Endothelial cell of umbilical vein (primary cell): Measurements from ENCODE around the gene CPVL. TPM values are rescaled to one million over a fixed set of nuclear protein-coding genes. Genes with fewer than 3 reads are reported as not detected.

ENCODE experiments used
- BruUV-seq: library from RNA; stranded (reverse); fragments of 400-500 nt; replicated peaks from 2 replicates; lab custom pipeline; 2021; lab: Mats Ljungman, UMichigan
- CTCF ChIA-PET: fragments of 300-600, 350-600 bp; sonication (Branson Sonifier 250); formaldehyde crosslinking; loops from one replicate; lab custom pipeline; 2021; ENCODE audit warnings: antibody characterized with exemption, inconsistent platforms; lab: Charles Lee
- POLR2A ChIA-PET: fragments of 300-600, 350-600 bp; sonication (Branson Sonifier 250); formaldehyde crosslinking; loops from one replicate; lab custom pipeline; 2021; ENCODE audit warnings: antibody characterized with exemption, inconsistent platforms; lab: Charles Lee
- DNase-seq: peaks from one replicate; pipeline ENCODE4 v3.0.0-alpha.2; 2011; ENCODE audit warnings: low read depth, low spot score
- FAIRE-seq: peaks from 2 replicates; lab custom pipeline; 2011; peaks lifted over from hg19 to GRCh38; lab: Jason Lieb, UNC
- H2AFZ ChIP-seq: 2 replicates; pipeline ENCODE4 v1.6.0; 2012; ENCODE audit warnings: low read depth, low read length, control low read depth, inconsistent platforms
- H3K27ac ChIP-seq: 2 replicates; pipeline ENCODE4 v1.5.1; 2011; ENCODE audit warnings: low read depth, mild to moderate bottlenecking, control low read depth, low read length, moderate library complexity; ENCODE audit not compliant: insufficient read depth
- H3K27me3 ChIP-seq, 2 experiments: 2 replicates each; pipeline versions ENCODE4 v1.6.0 to v1.6.1; 2011; ENCODE audit warnings: low read length in 2 of 2, mixed read lengths in 1 of 2; ENCODE audit not compliant: control insufficient read depth in 2 of 2, insufficient read depth in 2 of 2
- H3K36me3 ChIP-seq, 2 experiments: 2 replicates in 1 of 2; 3 replicates in 1 of 2; pipeline ENCODE4 v1.5.1; 2011; ENCODE audit warnings: low read length in 2 of 2, mild to moderate bottlenecking in 1 of 2, moderate library complexity in 1 of 2; ENCODE audit not compliant: control insufficient read depth in 2 of 2, insufficient read depth in 2 of 2; ENCODE audit errors: extremely low read depth in 1 of 2
- H3K4me1 ChIP-seq: 3 replicates; pipeline ENCODE4 v1.5.1; 2011; ENCODE audit warnings: mild to moderate bottlenecking, low read length; ENCODE audit not compliant: control insufficient read depth, insufficient read depth; ENCODE audit errors: extremely low read depth
- H3K4me2 ChIP-seq: 2 replicates; pipeline ENCODE4 v1.6.1; 2011; ENCODE audit warnings: low read length, control low read depth, mixed read lengths; ENCODE audit not compliant: insufficient read depth
- H3K4me3 ChIP-seq, 3 experiments: fragments of 200-600 bp in 1 of 3; sonication (generic), shearing (Covaris generic) in 1 of 3; replicated peaks in 1 of 3; 2 replicates each; pipeline ENCODE4 v1.5.1; 2011 to 2016; ENCODE audit warnings: control low read depth in 3 of 3, low read length in 3 of 3, mild to moderate bottlenecking in 2 of 3, inconsistent platforms in 1 of 3, low read depth in 1 of 3, moderate library complexity in 1 of 3; ENCODE audit not compliant: insufficient read depth in 1 of 3
- H3K79me2 ChIP-seq: 2 replicates; pipeline ENCODE4 v1.6.0; 2012; ENCODE audit warnings: low read length, inconsistent platforms; ENCODE audit not compliant: control insufficient read depth, insufficient read depth
- H3K9ac ChIP-seq: replicated peaks from 2 replicates; pipeline ENCODE3; 2011; ENCODE audit warnings: low read length, control low read depth; ENCODE audit not compliant: insufficient read depth; ENCODE audit errors: extremely low read depth
- H3K9me1 ChIP-seq: replicated peaks from 3 replicates; pipeline ENCODE4 v1.6.0; 2011; ENCODE audit warnings: mild to moderate bottlenecking, low read length; ENCODE audit not compliant: control insufficient read depth, insufficient read depth; ENCODE audit errors: extremely low read depth
- H3K9me3 ChIP-seq: replicated peaks from 2 replicates; pipeline ENCODE4 v1.5.1; 2012; ENCODE audit warnings: low read length, inconsistent platforms; ENCODE audit not compliant: control insufficient read depth, insufficient read depth
- H4K20me1 ChIP-seq: replicated peaks from 2 replicates; pipeline ENCODE3; 2011; ENCODE audit warnings: mild to moderate bottlenecking, low read length; ENCODE audit not compliant: control insufficient read depth, insufficient read depth; ENCODE audit errors: extremely low read depth
- EZH2 ChIP-seq: IDR thresholded peaks from 2 replicates; pipeline ENCODE4 v1.6.1; 2012; ENCODE audit warnings: borderline replicate concordance, low read depth, mild to moderate bottlenecking, moderate library complexity, low read length, inconsistent platforms; ENCODE audit not compliant: severe bottlenecking
- FOS ChIP-seq: IDR thresholded peaks from 2 replicates; pipeline ENCODE4 v1.6.1; 2011; ENCODE audit warnings: mild to moderate bottlenecking, low read length, moderate library complexity, borderline replicate concordance; ENCODE audit not compliant: insufficient read depth
- GATA2 ChIP-seq: IDR thresholded peaks from 2 replicates; pipeline ENCODE4 v1.7.0; 2011; ENCODE audit warnings: low read depth, mild to moderate bottlenecking, moderate library complexity, mixed read lengths, low read length; ENCODE audit not compliant: insufficient read length, insufficient read depth
- JUN ChIP-seq: IDR thresholded peaks from 2 replicates; pipeline ENCODE4 v1.6.1; 2011; ENCODE audit warnings: borderline replicate concordance, low read depth; ENCODE audit not compliant: insufficient read length, insufficient read depth
- MYC ChIP-seq: IDR thresholded peaks from one replicate; pipeline ENCODE4 v1.6.1; 2011; ENCODE audit warnings: mild to moderate bottlenecking, low read depth, low read length
- POLR2A ChIP-seq: IDR thresholded peaks from 2 replicates; pipeline ENCODE4 v1.6.1; 2012; ENCODE audit warnings: low read depth, mild to moderate bottlenecking, control low read depth, low read length
- POLR2AphosphoS5 ChIP-seq: IDR thresholded peaks from 2 replicates; pipeline ENCODE4 v1.6.1; 2012; ENCODE audit warnings: low read depth, mild to moderate bottlenecking, control low read depth, low read length, moderate library complexity; ENCODE audit not compliant: insufficient read depth
- dilution Hi-C: fragments of 300-500 bp; cut with MboI; formaldehyde crosslinking; loops from one replicate; pipeline ENCODE4 v1.15.0; 2019; ENCODE audit warnings: low sequenced_read_pairs; ENCODE audit not compliant: extremely low pct_ligation_motif_present
- intact Hi-C: fragments of 100-400 bp; cut with micrococcal nuclease; formaldehyde crosslinking; loops from one replicate; pipeline ENCODE4 v1.10.0; 2022
- polyA plus RNA-seq, 4 experiments: library from polyadenylated mRNA; depleted of rRNA in 3 of 4; stranded (reverse) in 3 of 4; unstranded in 1 of 4; fragments of >200 nt; gene quantifications; 2 replicates each; pipeline versions ENCODE4 v1.2.1 to v1.2.3, GENCODE V29; 2011 to 2012; ENCODE audit warnings: missing spikeins in 1 of 4
- total RNA-seq: library from RNA; stranded (reverse); gene quantifications from 2 replicates; pipeline ENCODE4 v1.2.3, GENCODE V29; 2021
- TF ChIP-seq, protein P1 (sequence below), 2 donors: IDR thresholded peaks; 1 replicate in 1 of 2; 2 replicates in 1 of 2; pipeline ENCODE4 v1.5.1; 2011; ENCODE audit warnings: low read length in 2 of 2, mild to moderate bottlenecking in 2 of 2, moderate library complexity in 2 of 2, control low read depth in 1 of 2, inconsistent platforms in 1 of 2, low read depth in 1 of 2; ENCODE audit not compliant: insufficient read depth in 1 of 2; ENCODE audit errors: extremely low read depth in 1 of 2
- TF ChIP-seq, protein P2 (sequence below): IDR thresholded peaks from 2 replicates; pipeline ENCODE4 v1.6.1; 2011; ENCODE audit not compliant: insufficient read depth, insufficient read length

The CPVL gene
- total and polyA plus RNA-seq, 2 donors (not counting 3 experiments of a cell fraction or from before 2014, with no cell fraction given), result 0.14 TPM; not detected in 1

DNA sequence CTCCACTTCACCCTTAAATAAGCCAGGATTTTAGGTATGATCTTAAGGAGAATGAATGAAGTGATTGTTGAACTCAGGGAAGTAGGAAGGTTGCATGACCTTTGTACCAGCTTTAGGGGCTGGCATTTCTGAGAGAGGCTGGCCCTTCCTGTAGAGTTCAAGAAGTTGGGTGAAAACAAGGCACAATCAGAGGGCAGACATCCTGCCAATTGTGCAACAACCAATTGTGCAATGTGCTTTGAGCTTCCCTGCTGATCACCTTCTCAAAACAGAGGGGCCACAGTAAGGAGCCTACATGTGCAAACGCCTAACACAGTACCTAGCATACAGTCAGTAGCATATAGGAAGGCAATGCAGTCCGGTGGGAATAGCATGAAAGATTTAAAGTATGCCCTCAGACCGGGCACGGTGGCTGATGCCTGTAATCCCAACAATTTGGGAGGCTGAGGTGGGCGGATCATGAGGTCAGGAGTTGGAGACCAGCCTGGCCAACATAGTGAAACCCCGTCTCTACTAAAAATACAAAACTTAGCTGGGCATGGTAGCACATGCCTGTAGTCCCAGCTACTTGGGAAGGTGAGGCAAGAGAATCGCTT is 5.4 kb downstream of the CPVL start:
- no peaks in the 10 kb centered on the region for H3K79me2 ChIP-seq
- no TSS peak for BruUV-seq
- H3K27me3 ChIP-seq, result peaks cover 17 to 20% of the 10 kb centered on the region in 2 experiments
- FAIRE-seq (no peak), DNase-seq (no peak)
- H2AFZ ChIP-seq, result no peak overlapping the region
- no peaks in the 10 kb centered on the region for H3K9me1 ChIP-seq
- H3K9ac ChIP-seq, result no peak overlapping the region
- no peaks in the 10 kb centered on the region for H3K9me3 ChIP-seq
- ChIA-PET CTCF (interaction anchor here (1.6 kb wide), 1 partner anchor 268 kb away, joined by 4 read pairs; no protein-coding TSS in a partner anchor), POLR2A (no interaction called here)
- dilution Hi-C loops (no loop called here), intact Hi-C loops (no loop called here)
- H3K4me3 ChIP-seq, result no peak overlapping the region
- no peak overlapping the region for H3K27ac ChIP-seq
- H3K36me3 ChIP-seq, result no peaks in the 10 kb centered on the region
- no peaks in the 10 kb centered on the region for H4K20me1 ChIP-seq
- TF ChIP-seq, protein P1, sequence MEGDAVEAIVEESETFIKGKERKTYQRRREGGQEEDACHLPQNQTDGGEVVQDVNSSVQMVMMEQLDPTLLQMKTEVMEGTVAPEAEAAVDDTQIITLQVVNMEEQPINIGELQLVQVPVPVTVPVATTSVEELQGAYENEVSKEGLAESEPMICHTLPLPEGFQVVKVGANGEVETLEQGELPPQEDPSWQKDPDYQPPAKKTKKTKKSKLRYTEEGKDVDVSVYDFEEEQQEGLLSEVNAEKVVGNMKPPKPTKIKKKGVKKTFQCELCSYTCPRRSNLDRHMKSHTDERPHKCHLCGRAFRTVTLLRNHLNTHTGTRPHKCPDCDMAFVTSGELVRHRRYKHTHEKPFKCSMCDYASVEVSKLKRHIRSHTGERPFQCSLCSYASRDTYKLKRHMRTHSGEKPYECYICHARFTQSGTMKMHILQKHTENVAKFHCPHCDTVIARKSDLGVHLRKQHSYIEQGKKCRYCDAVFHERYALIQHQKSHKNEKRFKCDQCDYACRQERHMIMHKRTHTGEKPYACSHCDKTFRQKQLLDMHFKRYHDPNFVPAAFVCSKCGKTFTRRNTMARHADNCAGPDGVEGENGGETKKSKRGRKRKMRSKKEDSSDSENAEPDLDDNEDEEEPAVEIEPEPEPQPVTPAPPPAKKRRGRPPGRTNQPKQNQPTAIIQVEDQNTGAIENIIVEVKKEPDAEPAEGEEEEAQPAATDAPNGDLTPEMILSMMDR (IDR thresholded peaks at IDR 0.05; ENCODE audit: extremely low read depth in 1 of 2, insufficient read depth in 1 of 2, low read depth in 1 of 2, low read length in 2 of 2), result no peak
- TF ChIP-seq FOS, result no peak
- TF ChIP-seq GATA2, result no peak
- no peak for TF ChIP-seq MYC
- no peak overlapping the region for H3K4me2 ChIP-seq
- H3K4me1 ChIP-seq, result no peaks in the 10 kb centered on the region

DNA sequence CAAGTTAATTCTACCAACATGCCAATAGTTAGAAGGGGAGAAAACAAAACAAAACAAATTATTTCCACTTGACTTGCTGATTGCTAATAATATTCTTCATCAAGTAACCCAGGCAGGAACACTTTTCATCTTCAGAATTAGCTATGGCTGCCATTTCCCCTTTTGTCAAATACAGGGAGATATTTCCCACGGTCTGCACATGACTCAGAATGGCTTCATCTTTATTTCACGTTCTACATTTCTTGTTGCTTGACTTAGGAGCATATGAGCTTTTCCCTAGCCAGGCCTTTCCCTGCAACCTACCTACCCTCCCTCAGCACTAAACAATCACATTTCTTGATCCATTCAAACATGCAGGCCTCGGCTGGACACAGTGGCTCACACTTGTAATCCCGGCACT is 6.5 kb downstream of the CPVL start:
- FAIRE-seq, result no peak
- POLR2A ChIA-PET, result no interaction called here

More for the DNA sequence above, 6.5 kb downstream of the CPVL start:
- no TSS peak for BruUV-seq
- peaks cover 10% of the 10 kb centered on the region in 2 experiments for H3K27me3 ChIP-seq
- no peaks in the 10 kb centered on the region for H3K9me3 ChIP-seq
- H4K20me1 ChIP-seq, result no peaks in the 10 kb centered on the region
- no peak overlapping the region for H3K4me2 ChIP-seq
- intact Hi-C loops, result no loop called here
- CTCF ChIA-PET, result no interaction called here
- H3K79me2 ChIP-seq, result no peaks in the 10 kb centered on the region
- DNase-seq, result no peak
- H3K9ac ChIP-seq, result no peak overlapping the region
- no peaks in the 10 kb centered on the region for H3K4me1 ChIP-seq
- H3K27ac ChIP-seq, result no peak overlapping the region
- no peaks in the 10 kb centered on the region for H3K9me1 ChIP-seq
- H3K36me3 ChIP-seq, result no peaks in the 10 kb centered on the region
- no peak overlapping the region for H2AFZ ChIP-seq
- dilution Hi-C loops, result no loop called here
- H3K4me3 ChIP-seq, result no peak overlapping the region
- TF ChIP-seq, protein P2, sequence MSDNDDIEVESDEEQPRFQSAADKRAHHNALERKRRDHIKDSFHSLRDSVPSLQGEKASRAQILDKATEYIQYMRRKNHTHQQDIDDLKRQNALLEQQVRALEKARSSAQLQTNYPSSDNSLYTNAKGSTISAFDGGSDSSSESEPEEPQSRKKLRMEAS, result no peak
- TF ChIP-seq JUN (no peak), GATA2 (no peak), EZH2 (no peak), FOS (no peak), POLR2A (no peak), POLR2AphosphoS5 (no peak)
